Testis (tissue), 3 donors: ENCODE data around the gene TAP1. TPM values are rescaled to one million over a fixed set of nuclear protein-coding genes. Genes with fewer than 3 reads are reported as not detected.

Experiments
- DNase-seq: peaks from one replicate; pipeline ENCODE4 v3.0.0-alpha.2; 2019
- H3K27ac ChIP-seq, 2 donors: fragments of 200-600 bp; sonication (generic); one replicate each; pipeline ENCODE4 v1.5.1; 2019
- H3K27me3 ChIP-seq: fragments of 200-600 bp; sonication (generic); one replicate; pipeline ENCODE4 v1.5.1; 2019
- H3K36me3 ChIP-seq: fragments of 200-600 bp; sonication (generic); one replicate; pipeline ENCODE4 v1.5.1; 2017; ENCODE audit warnings: low read depth; ENCODE audit errors: missing control alignments
- H3K4me1 ChIP-seq: fragments of 200-600 bp; sonication (generic); one replicate; pipeline ENCODE4 v1.5.1; 2019
- H3K4me3 ChIP-seq, 2 donors: fragments of 200-600 bp; sonication (generic); one replicate each; pipeline ENCODE4 v1.5.1; 2017 to 2019
- H3K9me3 ChIP-seq: fragments of 200-600 bp; sonication (generic); one replicate; pipeline ENCODE4 v1.5.1; 2017
- POLR2A ChIP-seq: fragments of 450-650 bp; IDR thresholded peaks from one replicate; pipeline ENCODE4 v1.6.1; 2017; ENCODE audit warnings: antibody characterized with exemption, mild to moderate bottlenecking, moderate library complexity
- WGBS, 2 donors: methylation state at CpG; one replicate each; pipeline ENCODE4 v1.1.5; 2018; 5-methylcytosine and 5-hydroxymethylcytosine counted together
- intact Hi-C: fragments of 100-400 bp; cut with DNase I; formaldehyde crosslinking; loops from one replicate; pipeline ENCODE4 v1.15.1; 2023; ENCODE audit warnings: low total_unique reads
- polyA plus RNA-seq: library from polyadenylated mRNA; stranded (reverse); fragments of 350-450 nt; fragmentation: Illumina TruSeq; extraction: RNeasy Lipid Tissue Mini Kit (QIAGEN cat#74804); gene quantifications from one replicate; pipeline ENCODE4 v1.2.3, GENCODE V29; 2014; ENCODE audit warnings: low read depth, low replicate concordance; ENCODE audit not compliant: insufficient read depth
- total RNA-seq, 2 donors: library from RNA; depleted of rRNA; stranded (reverse); fragments of >200 nt; gene quantifications; one replicate each; pipeline ENCODE4 v1.2.3, GENCODE V29; 2016
- TF ChIP-seq, protein P1 (sequence below), 3 experiments: fragments of 450-650 bp in 2 of 3; fragments of 200-600 bp in 1 of 3; sonication (generic) in 1 of 3; IDR thresholded peaks; one replicate each; pipeline ENCODE4 v1.5.1; 2016 to 2019; ENCODE audit warnings: antibody characterized with exemption in 3 of 3, mild to moderate bottlenecking in 2 of 3, moderate library complexity in 1 of 3

Gene TAP1
- total and polyA plus RNA-seq, 3 donors from 2014 or later = 45.6 to 58.8 (median 57.4) TPM

DNA sequence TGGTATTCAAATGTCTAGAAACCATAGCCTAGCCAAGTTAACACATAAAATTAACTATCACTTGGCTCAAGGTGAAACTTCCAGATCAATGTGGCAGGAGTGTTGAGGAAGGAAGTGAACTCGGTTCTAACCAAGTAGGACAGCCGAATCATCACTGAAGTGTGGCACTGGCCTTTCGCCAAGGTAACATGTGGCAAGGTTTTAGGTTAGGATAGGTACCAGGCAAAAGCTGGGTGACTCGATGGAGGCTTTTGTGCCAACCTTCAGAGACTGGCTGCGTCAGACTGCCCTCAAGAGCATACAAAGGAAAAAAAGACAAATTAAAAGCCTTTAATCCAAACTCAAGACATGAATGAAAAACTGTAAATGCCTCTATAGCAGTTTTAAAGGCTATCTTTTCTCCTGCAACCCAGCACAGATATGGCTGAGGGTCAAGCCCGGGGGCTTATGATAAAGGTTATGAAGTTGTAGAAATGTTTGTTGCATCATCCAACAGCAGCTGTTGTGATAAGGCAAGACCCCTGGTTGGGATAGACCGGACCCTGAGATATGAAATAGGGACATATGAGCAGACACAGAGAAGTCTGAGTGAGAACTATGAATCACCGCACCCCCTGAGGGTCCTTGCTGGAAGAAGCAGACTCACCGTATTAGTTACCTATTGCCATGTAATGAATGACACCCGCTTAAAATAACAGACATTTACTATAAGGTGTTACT, 12.4 kb upstream of the TAP1 start:
- Histone ChIP-seq H3K36me3 (no peaks in the 10 kb centered on the region), H3K4me3 (no peak overlapping the region), H3K27me3 (no peaks in the 10 kb centered on the region), H3K9me3 (no peaks in the 10 kb centered on the region), H3K27ac (no peak overlapping the region), H3K4me1 (peaks cover 3% of the 10 kb centered on the region)
- WGBS, 2 donors = 80 to 83% methylated on average over 10 of the region's 10 CpGs
- no peak for DNase-seq
- intact Hi-C loops = no loop called here
- TF ChIP-seq, protein P1, sequence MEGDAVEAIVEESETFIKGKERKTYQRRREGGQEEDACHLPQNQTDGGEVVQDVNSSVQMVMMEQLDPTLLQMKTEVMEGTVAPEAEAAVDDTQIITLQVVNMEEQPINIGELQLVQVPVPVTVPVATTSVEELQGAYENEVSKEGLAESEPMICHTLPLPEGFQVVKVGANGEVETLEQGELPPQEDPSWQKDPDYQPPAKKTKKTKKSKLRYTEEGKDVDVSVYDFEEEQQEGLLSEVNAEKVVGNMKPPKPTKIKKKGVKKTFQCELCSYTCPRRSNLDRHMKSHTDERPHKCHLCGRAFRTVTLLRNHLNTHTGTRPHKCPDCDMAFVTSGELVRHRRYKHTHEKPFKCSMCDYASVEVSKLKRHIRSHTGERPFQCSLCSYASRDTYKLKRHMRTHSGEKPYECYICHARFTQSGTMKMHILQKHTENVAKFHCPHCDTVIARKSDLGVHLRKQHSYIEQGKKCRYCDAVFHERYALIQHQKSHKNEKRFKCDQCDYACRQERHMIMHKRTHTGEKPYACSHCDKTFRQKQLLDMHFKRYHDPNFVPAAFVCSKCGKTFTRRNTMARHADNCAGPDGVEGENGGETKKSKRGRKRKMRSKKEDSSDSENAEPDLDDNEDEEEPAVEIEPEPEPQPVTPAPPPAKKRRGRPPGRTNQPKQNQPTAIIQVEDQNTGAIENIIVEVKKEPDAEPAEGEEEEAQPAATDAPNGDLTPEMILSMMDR (IDR thresholded peaks at IDR 0.05) = no peak
- no peak for TF ChIP-seq POLR2A

DNA sequence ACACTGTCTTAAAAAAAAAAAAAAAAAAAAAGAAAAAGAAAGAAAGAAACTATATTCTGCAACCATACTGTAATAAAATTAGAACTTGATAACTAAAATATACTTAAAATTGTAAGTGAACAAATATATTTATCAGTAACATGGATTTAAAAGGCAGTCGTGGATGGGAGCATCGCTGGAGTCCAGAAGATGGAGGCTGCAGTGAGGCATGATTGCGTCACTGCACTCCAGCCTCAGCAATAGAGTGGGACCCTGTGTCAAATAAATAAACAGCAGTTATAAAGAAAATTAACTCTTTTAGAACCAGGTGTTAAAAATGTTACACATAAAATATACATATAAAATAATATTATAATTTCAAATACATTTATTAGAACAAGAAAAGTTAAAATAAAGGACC, 9.2 kb upstream of the TAP1 start:
- no peak for TF ChIP-seq POLR2A
- TF ChIP-seq, protein P1 (IDR thresholded peaks at IDR 0.05) = no peak
- Histone ChIP-seq H3K36me3 (no peaks in the 10 kb centered on the region), H3K27me3 (no peaks in the 10 kb centered on the region), H3K4me3 (no peak overlapping the region), H3K27ac (no peak overlapping the region), H3K9me3 (no peaks in the 10 kb centered on the region), H3K4me1 (no peaks in the 10 kb centered on the region)
- 87 to 90% methylated on average over 3 of the region's 3 CpGs for WGBS, 2 donors
- DNase-seq = no peak
- intact Hi-C loops = no loop called here

DNA sequence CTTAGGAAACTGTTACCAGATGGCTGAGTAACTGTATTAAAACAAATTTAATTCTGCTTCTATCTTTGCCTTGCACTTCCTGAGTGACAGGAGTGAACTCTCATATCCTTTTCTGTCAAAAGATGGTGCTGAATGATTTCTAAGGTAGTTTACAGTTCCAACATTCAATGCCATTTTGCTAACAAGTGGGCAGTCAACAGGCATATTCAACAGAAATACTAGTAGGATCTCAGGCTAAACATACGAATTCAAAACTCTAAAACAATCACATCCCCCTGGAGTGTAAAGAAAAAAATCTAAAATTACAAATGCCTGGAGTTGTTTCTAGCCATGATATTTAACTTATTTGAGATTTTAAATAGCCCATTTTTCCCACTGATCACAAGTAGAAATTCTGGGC, 7.2 kb upstream of the TAP1 start:
- 84 to 96% methylated on average over 1 of the region's 1 CpG for WGBS, 2 donors
- Histone ChIP-seq H3K4me3 (no peak overlapping the region), H3K36me3 (no peaks in the 10 kb centered on the region), H3K27ac (no peak overlapping the region), H3K9me3 (no peaks in the 10 kb centered on the region), H3K4me1 (no peaks in the 10 kb centered on the region), H3K27me3 (no peaks in the 10 kb centered on the region)
- TF ChIP-seq, protein P1 (IDR thresholded peaks at IDR 0.05) = no peak
- TF ChIP-seq POLR2A = no peak
- no peak for DNase-seq
- intact Hi-C loops = no loop called here

DNA sequence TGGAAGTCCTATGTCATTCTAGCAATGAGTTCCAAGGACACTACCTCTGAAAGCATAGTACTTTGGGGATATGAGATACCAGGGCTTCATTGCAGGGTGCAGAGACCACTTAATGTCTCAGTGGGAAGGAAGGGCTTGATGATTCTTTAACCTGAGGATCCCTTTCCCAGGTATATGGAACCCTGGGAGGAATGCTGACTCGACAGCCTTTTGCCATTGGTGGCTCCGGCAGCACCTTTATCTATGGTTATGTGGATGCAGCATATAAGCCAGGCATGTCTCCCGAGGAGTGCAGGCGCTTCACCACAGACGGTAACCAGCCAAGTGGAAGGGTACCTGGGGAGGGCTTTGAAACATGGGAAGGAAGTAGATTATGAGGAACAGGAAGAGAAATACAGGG, 4.7 kb upstream of the TAP1 start:
- H3K36me3 ChIP-seq = no peaks in the 10 kb centered on the region
- intact Hi-C loops = no loop called here
- TF ChIP-seq, protein P1 (IDR thresholded peaks at IDR 0.05) = no peak
- no peak for TF ChIP-seq POLR2A

More for the DNA sequence above, 4.7 kb upstream of the TAP1 start:
- Histone ChIP-seq H3K9me3 (no peaks in the 10 kb centered on the region), H3K4me3 (no peak overlapping the region), H3K4me1 (peaks cover 5% of the 10 kb centered on the region), H3K27me3 (no peaks in the 10 kb centered on the region), H3K27ac (no peak overlapping the region)
- WGBS, 2 donors = 93 to 99% methylated on average over 5 of the region's 5 CpGs
- DNase-seq = no peak
